GM12872 (cell line): Measurements from ENCODE around the gene TSKS.

ENCODE experiments used
- CTCF ChIP-seq: IDR thresholded peaks from 3 replicates; pipeline ENCODE4 v1.5.1; 2011; ENCODE audit warnings: low read depth, mild to moderate bottlenecking, low read length, moderate library complexity; ENCODE audit not compliant: insufficient read depth

TSKS gene

GRCh38 chr19:49749055-49749716 lies 13.9 kb downstream of the TSKS start:
- TF ChIP-seq CTCF = no peak

GRCh38 chr19:49746206-49746958 lies 16.7 kb downstream of the TSKS start:
- TF ChIP-seq CTCF = no peak

- TF ChIP-seq CTCF = no peak
These were observed 18.1 kb downstream of the TSKS start for GRCh38 chr19:49744946-49745381.

GRCh38 chr19:49741210-49741844 lies 21.8 kb downstream of the TSKS start:
- TF ChIP-seq CTCF = no peak

- TF ChIP-seq CTCF = no peak
These were observed 23.2 kb downstream of the TSKS start for GRCh38 chr19:49739933-49740332.

- TF ChIP-seq CTCF = no peak
These were observed 24.0 kb downstream of the TSKS start for GRCh38 chr19:49739098-49739497.

- no peak for TF ChIP-seq CTCF
These were observed 24.8 kb downstream of the TSKS start for GRCh38 chr19:49738268-49738667.
